K562 (cell line): ENCODE results near the gene CDC123. TPM values are rescaled to one million over a fixed set of nuclear protein-coding genes. Genes with fewer than 3 reads are reported as not detected.
A peak's percentile ranks its signal among the peaks of the same experiment; 100 is the strongest.

Experiments used
- ARID4B ChIP-seq: sonication (generic); formaldehyde crosslinking; IDR thresholded peaks from 2 replicates; pipeline ENCODE4 v1.8.0; 2022; ENCODE audit warnings: mild to moderate bottlenecking, missing genetic modification reagents
- DEAF1 ChIP-seq: fragments of 450-650 bp; formaldehyde crosslinking; IDR thresholded peaks from 2 replicates; pipeline ENCODE4 v1.4.0; 2020; ENCODE audit warnings: mild to moderate bottlenecking, moderate library complexity
- FOSL1 ChIP-seq: fragments of 200-800 bp; sonication (Bioruptor generic); conservative IDR thresholded peaks from 2 replicates; pipeline ENCODE4 v1.6.1; 2016; ENCODE audit warnings: missing genetic modification characterization, missing compliant biosample characterization
- GATAD2A ChIP-seq: fragments of 450-650 bp; IDR thresholded peaks from 2 replicates; pipeline ENCODE4 v1.6.1; 2017
- GTF2A2 ChIP-seq: IDR thresholded peaks from 2 replicates; pipeline ENCODE4 v1.6.1; 2016; ENCODE audit warnings: mild to moderate bottlenecking, missing genetic modification characterization, missing compliant biosample characterization
- HDGF ChIP-seq: fragments of 450-650 bp; IDR thresholded peaks from 2 replicates; pipeline ENCODE4 v1.6.1; 2016
- HMG20A ChIP-seq: fragments of 450-650 bp; formaldehyde crosslinking; conservative IDR thresholded peaks from 2 replicates; pipeline ENCODE4 v1.4.0; 2020; ENCODE audit warnings: mild to moderate bottlenecking, mixed read lengths
- HNRNPK ChIP-seq: fragments of 200-400 bp; formaldehyde crosslinking; IDR thresholded peaks from one replicate; pipeline ENCODE4 v1.6.1; 2018; ENCODE audit warnings: mild to moderate bottlenecking, low read depth, low read length; ENCODE audit not compliant: poor library complexity, severe bottlenecking
- IRF1 ChIP-seq: sonication (generic); formaldehyde crosslinking; IDR thresholded peaks from 2 replicates; pipeline ENCODE4 v1.8.0; 2022; ENCODE audit warnings: missing genetic modification reagents, mild to moderate bottlenecking, borderline replicate concordance
- NR2C2 ChIP-seq, 2 experiments: fragments of 200-800 bp in 1 of 2; sonication (Bioruptor generic) in 1 of 2; sonication (generic) in 1 of 2; formaldehyde crosslinking in 1 of 2; IDR thresholded peaks; 2 replicates each; pipeline versions ENCODE4 v1.6.1 to v1.8.0; 2016 to 2022; ENCODE audit warnings: mild to moderate bottlenecking in 1 of 2, missing compliant biosample characterization in 1 of 2, missing genetic modification characterization in 1 of 2, missing genetic modification reagents in 1 of 2
- POLR2AphosphoS5 ChIP-seq: IDR thresholded peaks from 2 replicates; pipeline ENCODE4 v1.6.1; 2011; ENCODE audit warnings: mild to moderate bottlenecking, low read depth, low read length, moderate library complexity; ENCODE audit not compliant: control insufficient read depth, insufficient read depth
- RFX7 ChIP-seq: fragments of 250-450 bp; sonication (Bioruptor Pico); IDR thresholded peaks from 2 replicates; pipeline ENCODE4 v1.5.1; 2021; ENCODE audit warnings: mild to moderate bottlenecking
- TARDBP ChIP-seq: fragments of 450-650 bp; IDR thresholded peaks from 2 replicates; pipeline ENCODE4 v1.6.1; 2016
- XRCC3 ChIP-seq: fragments of 450-650 bp; IDR thresholded peaks from 2 replicates; pipeline ENCODE4 v1.6.1; 2017; ENCODE audit warnings: mild to moderate bottlenecking, moderate library complexity
- polyA plus RNA-seq, 8 experiments: library from polyadenylated mRNA; depleted of rRNA in 4 of 8; stranded (reverse) in 5 of 8; unstranded in 3 of 8; fragments of >200 nt; fragmentation: Nextera tagmentation in 2 of 8; fragmentation: Illumina TruSeq in 1 of 8; extraction: Ambion mirVana in 2 of 8; extraction: Trizol in 1 of 8; gene quantifications; 2 replicates each; pipeline versions ENCODE4 v1.2.1 to v1.2.3, GENCODE V29; 2011 to 2014; ENCODE audit warnings: inconsistent platforms in 1 of 8, missing spikeins in 1 of 8
- total RNA-seq, 7 experiments: library from RNA; depleted of rRNA in 6 of 7; stranded (reverse); fragments of >200 nt in 6 of 7; fragmentation: Illumina TruSeq in 2 of 7; extraction: Trizol in 2 of 7; gene quantifications; 2 replicates each; pipeline versions ENCODE4 v1.2.1 to v1.2.3, GENCODE V29; 2011 to 2021; ENCODE audit warnings: low replicate concordance in 1 of 7
- TF ChIP-seq, protein P1 (sequence below), 2 experiments: fragments of 450-650 bp; IDR thresholded peaks; 2 replicates each; pipeline ENCODE4 v1.6.1; 2018; ENCODE audit warnings: mild to moderate bottlenecking in 2 of 2, low read depth in 1 of 2; ENCODE audit not compliant: partially characterized antibody in 2 of 2

The CDC123 gene
- total and polyA plus RNA-seq, 9 of the 15 experiments (the other 6 are each of a cell fraction or from before 2014, with no cell fraction given), result 137 to 288 (median 175) TPM

- TF ChIP-seq, protein P1, sequence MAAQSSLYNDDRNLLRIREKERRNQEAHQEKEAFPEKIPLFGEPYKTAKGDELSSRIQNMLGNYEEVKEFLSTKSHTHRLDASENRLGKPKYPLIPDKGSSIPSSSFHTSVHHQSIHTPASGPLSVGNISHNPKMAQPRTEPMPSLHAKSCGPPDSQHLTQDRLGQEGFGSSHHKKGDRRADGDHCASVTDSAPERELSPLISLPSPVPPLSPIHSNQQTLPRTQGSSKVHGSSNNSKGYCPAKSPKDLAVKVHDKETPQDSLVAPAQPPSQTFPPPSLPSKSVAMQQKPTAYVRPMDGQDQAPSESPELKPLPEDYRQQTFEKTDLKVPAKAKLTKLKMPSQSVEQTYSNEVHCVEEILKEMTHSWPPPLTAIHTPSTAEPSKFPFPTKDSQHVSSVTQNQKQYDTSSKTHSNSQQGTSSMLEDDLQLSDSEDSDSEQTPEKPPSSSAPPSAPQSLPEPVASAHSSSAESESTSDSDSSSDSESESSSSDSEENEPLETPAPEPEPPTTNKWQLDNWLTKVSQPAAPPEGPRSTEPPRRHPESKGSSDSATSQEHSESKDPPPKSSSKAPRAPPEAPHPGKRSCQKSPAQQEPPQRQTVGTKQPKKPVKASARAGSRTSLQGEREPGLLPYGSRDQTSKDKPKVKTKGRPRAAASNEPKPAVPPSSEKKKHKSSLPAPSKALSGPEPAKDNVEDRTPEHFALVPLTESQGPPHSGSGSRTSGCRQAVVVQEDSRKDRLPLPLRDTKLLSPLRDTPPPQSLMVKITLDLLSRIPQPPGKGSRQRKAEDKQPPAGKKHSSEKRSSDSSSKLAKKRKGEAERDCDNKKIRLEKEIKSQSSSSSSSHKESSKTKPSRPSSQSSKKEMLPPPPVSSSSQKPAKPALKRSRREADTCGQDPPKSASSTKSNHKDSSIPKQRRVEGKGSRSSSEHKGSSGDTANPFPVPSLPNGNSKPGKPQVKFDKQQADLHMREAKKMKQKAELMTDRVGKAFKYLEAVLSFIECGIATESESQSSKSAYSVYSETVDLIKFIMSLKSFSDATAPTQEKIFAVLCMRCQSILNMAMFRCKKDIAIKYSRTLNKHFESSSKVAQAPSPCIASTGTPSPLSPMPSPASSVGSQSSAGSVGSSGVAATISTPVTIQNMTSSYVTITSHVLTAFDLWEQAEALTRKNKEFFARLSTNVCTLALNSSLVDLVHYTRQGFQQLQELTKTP (IDR thresholded peaks at IDR 0.05; ENCODE audit: low read depth in 1 of 2, partially characterized antibody in 2 of 2), result no peak
- TF ChIP-seq HMG20A (CRISPR knock-in tag) (no peak), POLR2AphosphoS5 (peak; percentile 76; the same call in 1 of the 2 replicates), HNRNPK (no peak), NR2C2 (CRISPR knock-in tag; IDR thresholded peaks at IDR 0.05) (no peak), NR2C2 (tag; IDR thresholded peaks at IDR 0.05) (no peak), DEAF1 (CRISPR knock-in tag) (no peak), RFX7 (CRISPR knock-in tag) (no peak), XRCC3 (no peak), IRF1 (CRISPR knock-in tag) (no peak), GATAD2A (no peak), ARID4B (CRISPR knock-in tag) (no peak), FOSL1 (tag) (no peak), HDGF (no peak), GTF2A2 (tag) (no peak), TARDBP (no peak)
Observed at GRCh38 chr10:12208460-12208859, 12.5 kb downstream of the CDC123 start (continued).
